Activated CD4-positive, alpha-beta memory T cell treated with anti-CD3 and anti-CD28 coated beads for 36 hours (primary cell): ENCODE data around the gene ZNF521. TPM values are rescaled to one million over a fixed set of nuclear protein-coding genes. Genes with fewer than 3 reads are reported as not detected.
A peak's percentile ranks its signal among the peaks of the same experiment; 100 is the strongest.

Experiments
- CTCF ChIA-PET: fragments of 350-600 bp; sonication (Branson Sonifier 250); formaldehyde crosslinking; loops from one replicate; lab custom pipeline; 2021; ENCODE audit warnings: antibody characterized with exemption, inconsistent platforms; lab: Charles Lee
- POLR2A ChIA-PET: fragments of 350-600 bp; sonication (Branson Sonifier 250); formaldehyde crosslinking; loops from one replicate; lab custom pipeline; 2021; ENCODE audit warnings: antibody characterized with exemption; lab: Charles Lee
- DNase-seq: peaks from one replicate; pipeline ENCODE4 v3.0.0-alpha.2; 2020
- H3K27ac Mint-ChIP-seq: one replicate; pipeline ENCODE4 v1.8.0; 2021; ENCODE audit warnings: mixed read lengths
- H3K27me3 Mint-ChIP-seq: one replicate; pipeline ENCODE4 v1.8.0; 2021; ENCODE audit warnings: mixed read lengths
- H3K36me3 Mint-ChIP-seq: one replicate; pipeline ENCODE4 v1.8.0; 2021; ENCODE audit warnings: mixed read lengths
- H3K4me1 Mint-ChIP-seq: one replicate; pipeline ENCODE4 v1.8.0; 2021; ENCODE audit warnings: low read depth, mixed read lengths
- H3K4me3 Mint-ChIP-seq: one replicate; pipeline ENCODE4 v1.8.0; 2021; ENCODE audit warnings: mild to moderate bottlenecking, mixed read lengths
- H3K9me3 Mint-ChIP-seq: one replicate; pipeline ENCODE4 v1.8.0; 2021; ENCODE audit warnings: mixed read lengths
- intact Hi-C: fragments of 100-400 bp; cut with micrococcal nuclease; formaldehyde crosslinking; loops from one replicate; pipeline ENCODE4 v1.15.1; 2023
- total RNA-seq, 2 experiments: library from RNA; stranded (reverse); gene quantifications; one replicate each; pipeline ENCODE4 v1.2.3, GENCODE V29; 2021

ZNF521 gene
- not detected for total RNA-seq

DNA sequence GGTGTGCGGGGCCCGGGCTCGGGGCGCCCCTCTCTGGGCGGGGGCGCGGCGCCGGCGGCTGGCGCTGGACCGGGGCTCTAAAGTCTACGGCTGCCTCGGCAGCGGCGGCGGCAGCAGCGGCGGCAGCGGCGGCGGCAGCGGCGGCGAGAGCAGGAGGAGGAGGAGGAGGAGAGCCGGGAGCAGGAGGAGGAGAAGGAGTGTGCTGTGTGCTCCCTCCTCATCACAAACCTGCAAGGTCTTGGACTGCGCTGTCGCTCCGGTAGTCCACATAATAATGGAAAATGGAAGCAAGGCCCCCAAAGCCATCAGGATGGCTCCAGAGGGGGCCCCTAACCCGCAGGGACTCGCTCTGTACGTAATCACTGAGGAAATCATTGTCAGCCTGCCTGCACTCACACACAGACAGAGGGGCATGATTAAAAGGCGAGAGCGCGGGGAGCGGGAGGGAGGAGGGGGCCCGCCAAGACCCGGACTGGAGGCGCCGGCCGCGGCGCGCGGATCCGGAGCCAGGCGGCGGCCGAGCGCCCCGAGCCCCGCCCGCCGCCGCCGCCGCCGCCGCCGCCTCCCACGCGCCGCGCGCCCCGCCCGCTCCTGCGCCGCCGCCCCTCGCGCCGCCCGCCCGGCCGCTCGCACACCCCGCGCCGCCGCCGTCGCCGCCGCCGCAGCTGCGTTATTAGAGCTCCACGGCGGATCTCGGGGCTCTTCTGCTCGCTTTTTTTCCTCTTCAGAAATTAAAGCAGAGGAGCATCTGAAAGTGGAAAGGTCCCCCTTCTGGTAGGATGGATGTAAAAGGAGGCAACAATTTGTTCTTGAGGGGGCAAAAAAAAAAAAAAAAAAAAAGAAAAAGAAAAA, at the start of gene ZNF521:
ZNF521 (minus strand) TSS at position 390 of the 852 bp plus-strand sequence. CDS start 1,220 bp downstream, outside the sequence.
- Mint-ChIP-seq H3K27ac (no peak within 1 kb of the TSS), H3K9me3 (no peaks in the 10 kb centered on the region), H3K36me3 (peaks cover 1% of the 10 kb centered on the region), H3K27me3 (peaks cover 42% of the 10 kb centered on the region), H3K4me3 (peak within 1 kb of the TSS; percentile 52), H3K4me1 (peaks cover 10% of the 10 kb centered on the region)
- ChIA-PET CTCF (no interaction called here), POLR2A (interaction anchor here (0.6 kb wide), 1 partner anchor 773 kb away, joined by 3 read pairs; no protein-coding TSS in a partner anchor)
- DNase-seq = peak; percentile 54
- intact Hi-C loops = no loop called here

DNA sequence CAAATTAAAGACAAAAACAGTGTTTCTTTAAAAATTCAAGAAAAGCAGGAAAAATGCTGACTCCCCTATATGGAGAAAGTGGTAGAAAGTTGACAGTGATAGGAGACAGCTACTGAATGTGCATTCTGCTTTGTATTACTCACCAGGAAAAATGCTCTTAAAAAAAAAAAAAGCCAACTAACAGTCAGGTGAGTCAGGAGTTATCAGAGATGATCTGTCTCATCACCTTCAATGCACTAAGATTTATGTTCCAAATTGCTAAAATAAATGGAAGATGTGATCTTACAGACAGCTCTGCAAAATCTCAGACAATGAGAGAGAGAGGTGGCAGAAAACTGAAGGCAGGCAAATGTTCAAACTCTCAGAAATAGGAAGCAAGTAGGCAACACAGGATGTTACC, 47.6 kb upstream of the ZNF521 start:
- Mint-ChIP-seq H3K4me3 (no peak overlapping the region), H3K27ac (no peak overlapping the region), H3K9me3 (peaks cover 5% of the 10 kb centered on the region), H3K36me3 (no peaks in the 10 kb centered on the region), H3K4me1 (no peaks in the 10 kb centered on the region), H3K27me3 (no peaks in the 10 kb centered on the region)
- DNase-seq = no peak
- ChIA-PET POLR2A (no interaction called here), CTCF (no interaction called here)
- intact Hi-C loops = no loop called here

DNA sequence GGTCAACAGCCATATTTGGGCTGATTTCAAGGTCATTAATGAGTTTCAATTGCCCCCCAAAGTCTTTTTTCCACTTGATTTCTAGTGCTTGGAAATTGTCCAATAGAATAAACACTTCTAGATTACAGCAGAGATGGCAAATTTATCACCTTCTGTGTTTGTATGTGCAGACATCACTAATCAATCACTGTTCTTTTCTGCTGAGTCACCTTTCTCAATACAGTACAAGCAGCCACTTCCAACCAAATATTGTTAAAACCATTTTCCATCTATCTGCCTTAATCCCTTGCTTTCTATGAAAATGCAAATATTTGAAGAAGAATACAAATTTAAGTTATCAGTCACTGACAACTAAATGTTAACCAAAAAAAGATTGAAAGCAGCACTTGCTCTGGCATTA, 40.2 kb upstream of the ZNF521 start:
- ChIA-PET CTCF (no interaction called here), POLR2A (no interaction called here)
- H3K4me1 Mint-ChIP-seq = no peaks in the 10 kb centered on the region
- intact Hi-C loops = no loop called here
- H3K27ac Mint-ChIP-seq = no peak overlapping the region
- no peaks in the 10 kb centered on the region for H3K27me3 Mint-ChIP-seq
- H3K9me3 Mint-ChIP-seq = peaks cover 5% of the 10 kb centered on the region
- no peak for DNase-seq
- H3K36me3 Mint-ChIP-seq = no peaks in the 10 kb centered on the region
- H3K4me3 Mint-ChIP-seq = no peak overlapping the region

DNA sequence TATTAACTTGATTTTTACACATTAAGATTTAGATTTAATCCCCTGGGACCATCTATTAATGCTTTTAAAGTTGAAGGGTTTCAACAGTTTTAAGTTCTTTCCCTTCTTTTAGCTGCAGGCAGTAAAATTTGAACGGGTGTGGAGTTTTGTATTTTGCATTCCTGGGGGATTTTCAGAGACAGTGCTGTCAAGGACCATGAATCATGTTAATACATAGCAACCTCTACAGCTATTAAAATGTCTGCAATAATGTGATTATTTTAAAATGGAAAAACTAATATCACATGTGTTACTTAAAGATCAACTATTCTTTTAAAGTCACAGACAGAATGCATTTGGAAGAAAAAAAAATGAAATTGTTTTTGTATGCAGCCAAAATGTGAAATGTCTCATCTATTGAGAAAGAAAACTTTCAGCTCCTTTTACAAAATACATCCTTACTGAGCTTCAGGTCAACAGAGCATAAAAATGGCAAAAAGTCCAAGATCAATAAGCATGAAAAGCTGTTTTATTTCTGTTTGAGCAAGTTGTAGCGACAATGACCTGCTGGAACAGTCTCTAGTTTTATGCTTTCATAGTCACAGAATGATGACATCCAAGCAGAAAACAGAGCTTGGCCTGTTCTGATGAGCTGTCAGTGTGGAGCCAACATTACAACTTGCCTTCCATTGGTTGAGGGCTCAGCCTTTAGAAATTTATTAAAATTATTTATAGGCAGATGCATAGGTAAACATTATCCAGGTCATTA, 21.6 kb upstream of the ZNF521 start:
- Mint-ChIP-seq H3K27me3 (peaks cover 3% of the 10 kb centered on the region), H3K36me3 (no peaks in the 10 kb centered on the region), H3K27ac (no peak overlapping the region), H3K4me1 (no peaks in the 10 kb centered on the region), H3K9me3 (no peaks in the 10 kb centered on the region), H3K4me3 (no peak overlapping the region)
- ChIA-PET POLR2A (no interaction called here), CTCF (interaction anchor here (0.7 kb wide), 1 partner anchor 249 kb away, joined by 3 read pairs; no protein-coding TSS in a partner anchor)
- intact Hi-C loops = no loop called here
- DNase-seq = no peak

DNA sequence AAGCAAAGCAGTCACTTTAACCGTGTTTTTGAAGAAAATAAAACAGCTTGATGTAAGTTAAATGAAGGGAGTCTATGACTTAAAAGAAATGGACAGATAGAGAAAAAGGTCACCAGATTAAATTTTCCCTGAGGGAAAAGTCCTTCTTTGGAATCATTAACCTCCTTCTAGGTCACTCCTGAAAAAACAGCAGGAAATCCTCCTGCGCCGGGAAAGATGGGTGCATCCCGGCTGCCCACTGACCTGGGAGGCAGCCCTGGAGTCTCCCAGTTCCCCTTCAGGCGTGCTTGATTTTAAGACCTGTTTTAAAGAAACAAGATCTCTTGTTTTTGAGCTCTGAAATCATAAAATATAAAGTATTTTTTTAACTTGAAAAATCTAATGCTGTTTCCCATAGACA, 18.4 kb upstream of the ZNF521 start:
- Mint-ChIP-seq H3K27ac (no peak overlapping the region), H3K4me1 (no peaks in the 10 kb centered on the region), H3K27me3 (no peaks in the 10 kb centered on the region), H3K4me3 (no peak overlapping the region), H3K36me3 (no peaks in the 10 kb centered on the region), H3K9me3 (no peaks in the 10 kb centered on the region)
- POLR2A ChIA-PET = interaction anchor here (0.5 kb wide), 1 partner anchor 13 kb away, joined by 3 read pairs; no protein-coding TSS in a partner anchor
- CTCF ChIA-PET = interaction anchor here (0.6 kb wide), 1 partner anchor 707 kb away, joined by 3 read pairs; no protein-coding TSS in a partner anchor
- DNase-seq = no peak
- intact Hi-C loops = no loop called here

DNA sequence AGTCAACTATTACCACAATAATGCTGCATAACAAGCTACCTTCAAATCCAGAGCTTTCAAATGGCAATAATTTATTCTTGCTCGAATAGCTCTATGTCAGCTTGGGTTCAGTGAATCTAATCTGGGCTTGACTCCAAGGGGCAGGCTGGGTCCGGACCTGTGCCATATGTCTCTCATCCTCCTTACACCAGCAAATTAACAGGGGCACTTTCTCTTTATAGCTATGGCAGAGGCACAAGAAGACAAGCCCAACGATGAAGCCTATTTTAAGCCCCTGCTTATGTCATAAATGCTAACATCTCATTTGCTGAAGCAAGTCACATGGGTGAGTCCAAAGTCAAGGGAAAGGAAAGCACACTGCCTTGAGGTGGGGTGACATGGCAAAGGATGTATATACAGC, 13.3 kb upstream of the ZNF521 start:
- Mint-ChIP-seq H3K27me3 (peaks cover 13% of the 10 kb centered on the region), H3K4me3 (no peak overlapping the region), H3K27ac (no peak overlapping the region), H3K9me3 (no peaks in the 10 kb centered on the region), H3K4me1 (no peaks in the 10 kb centered on the region), H3K36me3 (no peaks in the 10 kb centered on the region)
- DNase-seq = no peak
- CTCF ChIA-PET = no interaction called here
- intact Hi-C loops = no loop called here
- POLR2A ChIA-PET = no interaction called here

DNA sequence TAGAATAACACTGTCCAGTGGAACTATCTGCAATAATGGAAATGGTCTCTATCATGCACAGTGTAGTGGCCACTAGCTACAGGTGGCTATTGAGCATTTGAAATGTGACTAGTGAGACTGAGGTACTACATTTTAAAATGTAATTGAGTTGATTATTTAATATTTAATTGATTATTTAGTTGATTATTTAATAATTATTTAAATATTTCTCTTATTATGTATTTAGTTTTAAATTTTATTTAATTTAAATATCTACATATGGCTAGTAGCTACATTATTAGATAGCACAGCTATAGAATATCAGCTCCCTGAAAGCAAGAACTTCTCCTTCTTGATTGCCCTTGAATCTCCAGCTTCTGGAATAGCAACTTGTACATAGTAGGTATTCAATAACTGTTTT, 12.8 kb upstream of the ZNF521 start:
- DNase-seq = no peak
- H3K4me3 Mint-ChIP-seq = no peak overlapping the region
- intact Hi-C loops = no loop called here
- ChIA-PET CTCF (no interaction called here), POLR2A (no interaction called here)
- no peaks in the 10 kb centered on the region for H3K9me3 Mint-ChIP-seq
- no peak overlapping the region for H3K27ac Mint-ChIP-seq
- peaks cover 13% of the 10 kb centered on the region for H3K27me3 Mint-ChIP-seq
- H3K36me3 Mint-ChIP-seq = no peaks in the 10 kb centered on the region
- no peaks in the 10 kb centered on the region for H3K4me1 Mint-ChIP-seq

DNA sequence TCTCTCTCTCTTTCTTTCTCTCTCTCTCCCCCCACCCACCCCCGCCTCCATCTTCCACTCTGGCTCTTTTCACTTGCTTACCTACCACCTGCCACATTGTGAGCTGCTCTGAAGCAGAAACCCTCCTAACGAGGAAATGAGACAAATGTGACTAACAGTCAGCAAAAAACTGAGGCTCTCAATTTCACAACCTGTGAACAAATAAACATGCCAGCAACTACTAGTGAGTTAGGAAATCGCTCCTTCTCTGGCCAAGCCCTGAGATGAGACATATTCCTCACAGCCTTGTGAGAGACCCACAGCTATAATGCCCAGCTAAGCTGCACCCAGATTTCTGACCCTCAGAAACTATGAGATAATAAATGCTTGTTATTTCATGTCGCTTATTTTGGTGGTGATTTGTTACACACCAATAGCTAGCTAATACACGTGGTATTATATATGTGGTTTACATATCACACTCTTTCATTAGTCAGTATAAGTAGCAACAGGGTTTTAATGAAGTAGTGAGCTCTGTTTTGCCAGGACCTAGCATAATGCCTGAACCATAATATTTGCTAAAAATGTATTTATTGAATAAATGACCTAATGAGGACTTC, 8.4 kb upstream of the ZNF521 start:
- CTCF ChIA-PET = no interaction called here
- no peak for DNase-seq
- POLR2A ChIA-PET = no interaction called here
- no peaks in the 10 kb centered on the region for H3K36me3 Mint-ChIP-seq
- no peak overlapping the region for H3K27ac Mint-ChIP-seq
- H3K4me1 Mint-ChIP-seq = no peaks in the 10 kb centered on the region
- intact Hi-C loops = no loop called here
- no peaks in the 10 kb centered on the region for H3K9me3 Mint-ChIP-seq
- H3K27me3 Mint-ChIP-seq = peaks cover 17% of the 10 kb centered on the region
- no peak overlapping the region for H3K4me3 Mint-ChIP-seq

DNA sequence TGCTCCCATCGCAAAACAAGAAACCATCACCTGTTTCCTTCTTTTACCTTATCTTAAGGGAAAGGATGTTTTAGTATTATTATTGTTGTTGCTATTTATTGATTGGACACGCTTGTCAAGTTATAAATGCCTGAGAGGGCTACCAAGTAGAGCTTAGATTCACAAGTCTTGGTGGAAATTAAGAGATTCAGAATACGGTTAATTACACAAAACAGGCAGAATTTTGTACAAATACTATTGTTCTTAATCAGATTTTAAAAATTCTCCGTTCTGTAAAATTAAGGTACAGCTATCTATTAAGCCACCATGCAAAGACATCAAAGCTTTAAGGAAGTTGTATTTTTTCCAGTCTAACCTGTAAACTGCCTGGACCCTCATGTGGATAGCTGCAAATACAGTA, 1.1 kb upstream of the ZNF521 start:
- POLR2A ChIA-PET = no interaction called here

DNA sequence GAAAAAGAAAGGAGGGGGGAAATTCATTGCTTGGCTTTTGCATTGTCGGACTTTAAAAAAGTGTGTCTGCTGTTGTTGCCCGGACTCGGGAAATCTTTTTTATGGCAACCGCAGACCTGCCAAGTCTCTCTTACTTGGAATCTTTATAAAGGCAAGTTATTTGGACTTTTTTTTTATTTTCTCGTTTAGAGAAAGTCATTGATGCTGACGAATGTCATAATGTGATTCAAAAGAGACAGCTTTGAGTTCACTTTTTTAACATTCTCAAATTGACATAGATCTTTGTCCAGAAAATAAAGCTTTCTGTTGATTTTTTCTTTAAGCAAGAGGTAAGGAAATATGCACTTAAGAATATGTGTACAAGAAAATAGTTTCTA, 651 bp upstream of the ZNF521 start:
- POLR2A ChIA-PET = no interaction called here
- no peak overlapping the region for H3K27ac Mint-ChIP-seq
- H3K27me3 Mint-ChIP-seq = peaks cover 38% of the 10 kb centered on the region
- no peak overlapping the region for H3K4me3 Mint-ChIP-seq
- intact Hi-C loops = no loop called here
- no peak for DNase-seq
- H3K4me1 Mint-ChIP-seq = peaks cover 10% of the 10 kb centered on the region
- CTCF ChIA-PET = no interaction called here
- peaks cover 1% of the 10 kb centered on the region for H3K36me3 Mint-ChIP-seq
- H3K9me3 Mint-ChIP-seq = no peaks in the 10 kb centered on the region

More for the DNA sequence above, 1.1 kb upstream of the ZNF521 start:
- Mint-ChIP-seq H3K27ac (no peak overlapping the region), H3K36me3 (peaks cover 1% of the 10 kb centered on the region), H3K9me3 (no peaks in the 10 kb centered on the region), H3K27me3 (peaks cover 35% of the 10 kb centered on the region), H3K4me1 (peaks cover 10% of the 10 kb centered on the region), H3K4me3 (no peak overlapping the region)
- intact Hi-C loops = no loop called here
- DNase-seq = no peak
- CTCF ChIA-PET = no interaction called here

DNA sequence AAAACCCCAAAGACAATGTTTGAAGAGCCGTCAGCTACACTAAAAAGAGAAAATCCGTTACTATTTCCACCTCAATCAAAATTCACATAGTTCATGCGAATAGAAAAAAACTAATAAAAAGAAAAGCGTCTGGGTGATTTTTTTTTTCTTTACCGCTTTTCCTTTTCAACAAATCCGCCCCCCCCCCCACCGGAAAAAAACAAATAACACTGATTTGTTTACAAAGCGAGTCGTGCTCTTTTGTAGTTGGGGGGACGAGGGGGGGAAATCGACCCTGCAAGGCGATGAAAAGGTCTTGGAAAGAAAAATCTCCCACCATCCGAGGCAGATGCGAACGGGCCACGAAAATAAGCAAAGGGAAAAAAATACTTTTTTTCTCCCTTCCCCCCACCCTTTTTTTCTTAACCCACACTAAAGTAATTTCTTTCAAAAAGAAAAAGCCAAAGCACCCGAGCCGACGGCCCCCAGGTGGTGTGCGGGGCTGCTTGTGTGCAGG, 638 bp downstream of the ZNF521 start:
- ChIA-PET CTCF (no interaction called here), POLR2A (interaction anchor here (0.6 to 0.7 kb wide), 2 partner anchors 10 to 772 kb away, joined by 3 read pairs; no protein-coding TSS in a partner anchor)
- Mint-ChIP-seq H3K27me3 (peaks cover 45% of the 10 kb centered on the region), H3K9me3 (no peaks in the 10 kb centered on the region), H3K4me1 (peaks cover 10% of the 10 kb centered on the region), H3K36me3 (peaks cover 1% of the 10 kb centered on the region), H3K4me3 (peak overlapping the region; percentile 16), H3K27ac (no peak overlapping the region)
- no peak for DNase-seq
- intact Hi-C loops = no loop called here
